Mesenchymal stem cell (in vitro differentiated cells and primary cell): ENCODE measurements around the gene COQ2.
"Not testable (repeated sequence)": the region's sequence is repeated elsewhere in the genome, so short reads cannot be mapped to it uniquely, and the experiment has no call there.

ENCODE experiments used
- DNase-seq: peaks from one replicate; pipeline ENCODE4 v3.0.0-alpha.2; 2013
- H2AFZ ChIP-seq: one replicate; pipeline ENCODE4 v1.6.1; 2013; ENCODE audit warnings: low read depth, mild to moderate bottlenecking, control low read depth, inconsistent platforms, low read length, moderate library complexity
- H2AK5ac ChIP-seq: 2 replicates; pipeline ENCODE4 v1.6.1; 2013; ENCODE audit warnings: low read length, moderate library complexity, mild to moderate bottlenecking, inconsistent platforms; ENCODE audit not compliant: severe bottlenecking
- H2BK120ac ChIP-seq: one replicate; pipeline ENCODE4 v1.6.1; 2013; ENCODE audit warnings: low read depth, mild to moderate bottlenecking, inconsistent platforms, low read length, moderate library complexity
- H2BK12ac ChIP-seq, 2 experiments: one replicate each; pipeline ENCODE4 v1.6.1; 2013; ENCODE audit warnings: inconsistent platforms in 2 of 2, low read length in 2 of 2, mild to moderate bottlenecking in 2 of 2, moderate library complexity in 2 of 2, control low read depth in 1 of 2
- H2BK15ac ChIP-seq: one replicate; pipeline ENCODE4 v1.6.1; 2013; ENCODE audit warnings: mild to moderate bottlenecking, low read depth, inconsistent platforms; ENCODE audit not compliant: poor library complexity, severe bottlenecking
- H2BK5ac ChIP-seq: 2 replicates; pipeline ENCODE4 v1.6.1; 2013; ENCODE audit warnings: low read depth, mild to moderate bottlenecking, low read length, control low read depth, inconsistent platforms; ENCODE audit not compliant: poor library complexity, severe bottlenecking
- H3K14ac ChIP-seq, 2 experiments: one replicate each; pipeline ENCODE4 v1.6.1; 2013; ENCODE audit warnings: inconsistent platforms in 2 of 2, low read length in 2 of 2, control low read depth in 1 of 2, mild to moderate bottlenecking in 1 of 2, moderate library complexity in 1 of 2
- H3K18ac ChIP-seq, 2 experiments: one replicate each; pipeline ENCODE4 v1.6.1; 2013; ENCODE audit warnings: inconsistent platforms in 2 of 2, low read length in 2 of 2, control low read depth in 1 of 2, low read depth in 1 of 2, mild to moderate bottlenecking in 1 of 2
- H3K23ac ChIP-seq, 2 experiments: one replicate each; pipeline ENCODE4 v1.6.1; 2013; ENCODE audit warnings: inconsistent platforms in 2 of 2, low read length in 2 of 2, mild to moderate bottlenecking in 2 of 2, moderate library complexity in 2 of 2, control low read depth in 1 of 2
- H3K27ac ChIP-seq: 2 replicates; pipeline ENCODE4 v1.5.1; 2013; ENCODE audit warnings: mild to moderate bottlenecking, moderate library complexity, low read length, control low read depth, inconsistent platforms; ENCODE audit not compliant: poor library complexity, severe bottlenecking
- H3K27me3 ChIP-seq, 2 experiments: 2 replicates each; pipeline versions ENCODE4 v1.6.1 to v1.7.0; 2013; ENCODE audit warnings: low read length in 2 of 2, mild to moderate bottlenecking in 2 of 2, moderate library complexity in 2 of 2, control low read depth in 1 of 2, inconsistent platforms in 1 of 2; ENCODE audit not compliant: control insufficient read depth in 1 of 2, insufficient read depth in 1 of 2
- H3K36me3 ChIP-seq, 2 experiments: 2 replicates each; pipeline versions ENCODE4 v1.6.1 to v1.7.0; 2013; ENCODE audit warnings: low read length in 2 of 2, control low read depth in 1 of 2, inconsistent platforms in 1 of 2, low read depth in 1 of 2, mild to moderate bottlenecking in 1 of 2; ENCODE audit not compliant: insufficient read depth in 2 of 2, control insufficient read depth in 1 of 2
- H3K4ac ChIP-seq, 2 experiments: one replicate each; pipeline ENCODE4 v1.6.1; 2013; ENCODE audit warnings: inconsistent platforms in 2 of 2, low read length in 2 of 2, mild to moderate bottlenecking in 2 of 2, moderate library complexity in 2 of 2, control low read depth in 1 of 2, low read depth in 1 of 2
- H3K4me1 ChIP-seq: 2 replicates; pipeline ENCODE4 v1.6.1; 2013; ENCODE audit warnings: low read depth, low read length, control low read depth; ENCODE audit not compliant: control insufficient read depth, insufficient read depth
- H3K4me2 ChIP-seq: 2 replicates; pipeline ENCODE4 v1.6.1; 2013; ENCODE audit warnings: low read length, mild to moderate bottlenecking, inconsistent platforms; ENCODE audit not compliant: poor library complexity, severe bottlenecking
- H3K4me3 ChIP-seq, 2 experiments: 2 replicates each; pipeline versions ENCODE4 v1.5.1 to v1.7.0; 2013; ENCODE audit warnings: low read length in 2 of 2, mild to moderate bottlenecking in 2 of 2, control low read depth in 1 of 2, low read depth in 1 of 2; ENCODE audit not compliant: insufficient read depth in 1 of 2
- H3K79me1 ChIP-seq: replicated peaks from 2 replicates; pipeline ENCODE4 v1.6.1; 2013; ENCODE audit warnings: mild to moderate bottlenecking, control low read depth, low read length, inconsistent platforms; ENCODE audit not compliant: poor library complexity, severe bottlenecking
- H3K9ac ChIP-seq: 2 replicates; pipeline ENCODE4 v1.7.0; 2013; ENCODE audit warnings: mild to moderate bottlenecking, low read length, moderate library complexity
- H3K9me3 ChIP-seq: 2 replicates; pipeline ENCODE4 v1.7.0; 2013; ENCODE audit warnings: mild to moderate bottlenecking, low read length; ENCODE audit not compliant: control insufficient read depth
- H4K8ac ChIP-seq: one replicate; pipeline ENCODE4 v1.6.1; 2013; ENCODE audit warnings: inconsistent platforms, mild to moderate bottlenecking, low read length, moderate library complexity
- H4K91ac ChIP-seq: one replicate; pipeline ENCODE4 v1.6.1; 2013; ENCODE audit warnings: mild to moderate bottlenecking, low read length, inconsistent platforms
- WGBS: methylation state at CpG from one replicate; pipeline ENCODE4 v1.1.7; 2013; ENCODE audit warnings: mixed read lengths; 5-methylcytosine and 5-hydroxymethylcytosine counted together

Gene COQ2

DNA sequence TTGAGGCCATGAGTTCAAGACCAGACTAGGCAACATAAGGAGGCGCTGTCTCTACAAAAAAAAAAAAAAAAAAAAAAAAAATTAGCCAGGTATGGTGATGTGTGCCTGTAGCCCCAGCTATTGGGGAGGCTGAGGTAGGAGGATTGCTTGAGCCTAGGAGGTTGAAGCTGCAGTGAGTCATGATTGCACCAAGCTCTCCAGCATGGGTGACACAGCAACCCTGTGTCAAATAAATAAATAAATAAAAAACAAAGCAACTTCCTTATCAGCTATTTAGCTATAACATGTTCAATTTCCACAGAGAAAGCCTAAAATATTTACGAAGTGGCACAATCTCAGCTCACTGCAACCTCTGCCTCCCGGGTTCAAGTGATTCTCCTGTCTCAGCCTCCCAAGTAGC, 10.7 kb downstream of the COQ2 start:
- not testable (repeated sequence) for H2BK5ac ChIP-seq, H3K14ac ChIP-seq, H3K27me3 ChIP-seq, H3K9ac ChIP-seq, H3K18ac ChIP-seq, H2BK120ac ChIP-seq, H4K91ac ChIP-seq, H3K4me2 ChIP-seq, H2AK5ac ChIP-seq, H2BK15ac ChIP-seq, H3K4ac ChIP-seq, H3K4me1 ChIP-seq, H3K79me1 ChIP-seq, DNase-seq, H2AFZ ChIP-seq, H3K23ac ChIP-seq, H4K8ac ChIP-seq, H3K27ac ChIP-seq, H3K9me3 ChIP-seq, H2BK12ac ChIP-seq, H3K4me3 ChIP-seq
- 100% methylated on average over 1 of the region's 3 CpGs for WGBS
- H3K36me3 ChIP-seq, result peaks cover 0 to 36% of the 10 kb centered on the region in 2 experiments

DNA sequence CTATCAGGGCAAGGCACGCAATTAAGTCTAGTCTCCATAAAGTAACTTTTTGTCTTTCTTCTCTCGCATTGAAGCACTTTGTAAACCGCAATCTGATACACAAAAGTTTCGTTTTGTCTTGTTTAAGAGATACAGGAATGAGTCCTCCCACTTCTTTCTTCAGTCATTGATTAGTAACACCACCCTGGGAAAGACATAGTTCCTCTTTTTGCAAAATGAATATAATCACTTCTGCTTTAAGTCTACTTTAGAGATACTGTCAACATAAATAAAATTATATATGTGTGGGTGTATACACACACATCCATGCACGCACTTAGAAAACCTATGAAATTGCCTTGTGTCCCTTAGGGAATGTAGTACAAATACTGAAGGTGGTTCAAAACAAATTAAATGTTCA, 11.7 kb downstream of the COQ2 start:
- Histone ChIP-seq H3K18ac (no peak overlapping the region), H4K8ac (no peak overlapping the region), H3K4me2 (no peak overlapping the region), H3K9me3 (no peaks in the 10 kb centered on the region), H3K4me3 (no peak overlapping the region), H3K4ac (no peak overlapping the region), H2BK5ac (no peak overlapping the region), H2BK120ac (no peak overlapping the region), H2BK12ac (no peak overlapping the region), H3K27ac (no peak overlapping the region), H2AFZ (no peak overlapping the region), H3K14ac (no peak overlapping the region), H2AK5ac (no peak overlapping the region), H3K79me1 (peaks cover 3% of the 10 kb centered on the region), H3K36me3 (peaks cover 0 to 35% of the 10 kb centered on the region in 2 experiments), H3K27me3 (no peaks in the 10 kb centered on the region), H3K4me1 (peaks cover 2% of the 10 kb centered on the region), H3K9ac (no peak overlapping the region), H3K23ac (no peak overlapping the region), H4K91ac (no peak overlapping the region), H2BK15ac (no peak overlapping the region)
- DNase-seq, result no peak
- WGBS, result 95% methylated on average over 4 of the region's 5 CpGs

DNA sequence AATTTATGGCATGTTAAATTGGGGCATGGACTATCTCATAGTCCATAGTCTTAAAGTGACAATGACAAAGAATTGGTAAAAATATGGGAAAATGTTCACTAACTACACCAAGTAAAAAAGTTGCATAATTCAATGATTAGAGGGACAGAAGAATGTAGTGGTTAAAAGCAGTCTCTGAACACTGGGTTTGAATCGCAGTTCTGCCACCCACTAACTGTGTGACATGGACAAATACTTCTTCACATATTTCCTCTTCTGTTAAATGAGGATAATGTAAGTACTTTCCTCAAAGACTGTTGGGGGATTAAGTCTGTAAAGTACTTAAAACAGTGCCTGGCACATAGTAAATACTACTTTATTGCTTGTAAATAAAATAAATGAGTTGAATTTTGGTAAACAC, 15.3 kb downstream of the COQ2 start:
- peaks cover 6% of the 10 kb centered on the region for H3K4me1 ChIP-seq
- no peak overlapping the region for H3K23ac ChIP-seq
- H3K9ac ChIP-seq, result no peak overlapping the region
- peaks cover 0 to 32% of the 10 kb centered on the region in 2 experiments for H3K36me3 ChIP-seq
- no peak overlapping the region for H2BK15ac ChIP-seq
- H4K91ac ChIP-seq, result no peak overlapping the region
- no peak overlapping the region for H2BK120ac ChIP-seq
- H3K9me3 ChIP-seq, result no peaks in the 10 kb centered on the region
- no peak overlapping the region for H3K4me3 ChIP-seq
- no peaks in the 10 kb centered on the region for H3K27me3 ChIP-seq
- H2BK12ac ChIP-seq, result no peak overlapping the region
- no peak overlapping the region for H3K4ac ChIP-seq
- WGBS, result no CpG with 5 or more reads among the region's 1 CpG
- H2AFZ ChIP-seq, result no peak overlapping the region
- H2AK5ac ChIP-seq, result no peak overlapping the region
- H3K18ac ChIP-seq, result no peak overlapping the region
- H3K14ac ChIP-seq, result no peak overlapping the region
- DNase-seq, result no peak
- H4K8ac ChIP-seq, result no peak overlapping the region
- H3K27ac ChIP-seq, result no peak overlapping the region
- no peak overlapping the region for H3K4me2 ChIP-seq
- no peak overlapping the region for H2BK5ac ChIP-seq
- no peaks in the 10 kb centered on the region for H3K79me1 ChIP-seq

DNA sequence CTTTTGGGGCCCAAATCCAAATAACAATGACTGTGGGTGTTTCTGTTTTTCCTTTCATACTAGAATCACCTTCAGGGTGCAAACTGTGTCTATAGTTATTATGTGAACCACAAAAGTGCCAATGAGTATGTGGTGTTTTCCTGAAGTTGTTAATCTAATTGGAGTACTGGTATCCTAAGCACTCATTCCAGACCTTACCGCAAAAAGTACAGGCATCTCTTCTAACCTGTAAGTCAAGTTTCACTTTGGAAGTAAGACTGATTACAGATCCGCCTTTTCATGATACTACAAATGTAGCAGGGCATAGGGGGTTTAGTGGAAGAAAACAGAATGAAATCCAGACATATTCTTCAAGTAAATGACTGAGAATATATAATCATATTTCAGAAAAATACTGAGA, 16.1 kb downstream of the COQ2 start:
- no peak for DNase-seq
- H2BK5ac ChIP-seq, result no peak overlapping the region
- H2AFZ ChIP-seq, result no peak overlapping the region
- no peak overlapping the region for H3K14ac ChIP-seq
- H4K91ac ChIP-seq, result no peak overlapping the region
- peaks cover 0 to 32% of the 10 kb centered on the region in 2 experiments for H3K36me3 ChIP-seq
- H3K4me1 ChIP-seq, result peaks cover 6% of the 10 kb centered on the region
- H3K27ac ChIP-seq, result no peak overlapping the region
- no peak overlapping the region for H3K4me2 ChIP-seq
- H3K18ac ChIP-seq, result no peak overlapping the region
- no CpG with 5 or more reads among the region's 2 CpGs for WGBS
- no peak overlapping the region for H3K23ac ChIP-seq
- H3K4me3 ChIP-seq, result no peak overlapping the region
- H3K9ac ChIP-seq, result no peak overlapping the region
- H2BK12ac ChIP-seq, result no peak overlapping the region
- H3K4ac ChIP-seq, result no peak overlapping the region
- H3K79me1 ChIP-seq, result no peaks in the 10 kb centered on the region
- no peak overlapping the region for H2AK5ac ChIP-seq
- no peak overlapping the region for H2BK120ac ChIP-seq
- H2BK15ac ChIP-seq, result no peak overlapping the region
- H3K27me3 ChIP-seq, result no peaks in the 10 kb centered on the region
- no peaks in the 10 kb centered on the region for H3K9me3 ChIP-seq
- no peak overlapping the region for H4K8ac ChIP-seq
